IPS-18c (cell line): ENCODE measurements around the gene LRCOL1.
"Not testable (repeated sequence)": the region's sequence is repeated elsewhere in the genome, so short reads cannot be mapped to it uniquely, and the experiment has no call there.

Experiments used
- H3K4me3 ChIP-seq: 2 replicates; pipeline ENCODE4 v1.7.0; 2013; ENCODE audit warnings: low read depth, mild to moderate bottlenecking, low read length, moderate library complexity; ENCODE audit not compliant: insufficient read depth
- H3K9me3 ChIP-seq: one replicate; pipeline ENCODE4 v1.6.1; 2013; ENCODE audit warnings: mild to moderate bottlenecking, low read length, moderate library complexity; ENCODE audit not compliant: control insufficient read depth, insufficient read depth

LRCOL1 gene

GRCh38 chr12:132608231-132609171 lies 1.9 kb downstream of the LRCOL1 start:
- no peak overlapping the region for H3K4me3 ChIP-seq
- H3K9me3 ChIP-seq: peaks cover 3% of the 10 kb centered on the region

- Histone ChIP-seq H3K9me3 (peaks cover 3% of the 10 kb centered on the region), H3K4me3 (no peak overlapping the region)
Measured at GRCh38 chr12:132606927-132607326, 3.5 kb downstream of the LRCOL1 start.

DNA sequence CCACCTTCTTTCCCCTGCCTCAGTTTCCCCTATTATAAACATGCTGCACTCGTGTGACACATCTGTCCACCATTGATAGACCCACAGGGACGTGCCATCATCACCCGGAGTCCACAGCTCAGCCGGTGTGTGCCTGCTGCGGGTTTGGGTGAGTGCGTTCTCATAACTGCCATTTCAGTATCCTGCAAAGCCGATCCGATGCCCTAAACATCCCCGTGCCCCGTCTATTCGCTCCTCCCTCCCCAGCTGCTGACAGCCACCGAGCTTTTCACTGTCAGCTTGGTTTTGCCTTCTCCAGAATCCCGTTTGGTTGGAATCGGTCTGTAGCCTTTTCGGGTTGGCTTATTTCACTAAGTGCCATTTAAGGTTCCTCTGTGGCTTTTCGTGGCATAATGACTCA lies 3.9 kb downstream of the LRCOL1 start:
- Histone ChIP-seq H3K9me3 (peaks cover 3% of the 10 kb centered on the region), H3K4me3 (no peak overlapping the region)

- Histone ChIP-seq H3K4me3 (no peak overlapping the region), H3K9me3 (peaks cover 3% of the 10 kb centered on the region)
Measured at GRCh38 chr12:132605892-132606291, 4.5 kb downstream of the LRCOL1 start.

GRCh38 chr12:132604668-132605441 lies 5.5 kb downstream of the LRCOL1 start:
- Histone ChIP-seq H3K9me3 (peaks cover 3% of the 10 kb centered on the region), H3K4me3 (no peak overlapping the region)

GRCh38 chr12:132604151-132604618 lies 6.2 kb downstream of the LRCOL1 start:
- no peak overlapping the region for H3K4me3 ChIP-seq
- peaks cover 3% of the 10 kb centered on the region for H3K9me3 ChIP-seq

- Histone ChIP-seq H3K9me3 (peaks cover 3% of the 10 kb centered on the region), H3K4me3 (no peak overlapping the region)
Measured at GRCh38 chr12:132603240-132604150, 6.9 kb downstream of the LRCOL1 start.

GRCh38 chr12:132602572-132603239 lies 7.7 kb downstream of the LRCOL1 start:
- peaks cover 3% of the 10 kb centered on the region for H3K9me3 ChIP-seq
- H3K4me3 ChIP-seq: no peak overlapping the region

GRCh38 chr12:132601171-132601883 lies 9.1 kb downstream of the LRCOL1 start:
- Histone ChIP-seq H3K9me3 (no peaks in the 10 kb centered on the region), H3K4me3 (no peak overlapping the region)

- Histone ChIP-seq H3K9me3 (no peaks in the 10 kb centered on the region), H3K4me3 (no peak overlapping the region)
Measured at GRCh38 chr12:132600048-132601032, 10.0 kb downstream of the LRCOL1 start.

DNA sequence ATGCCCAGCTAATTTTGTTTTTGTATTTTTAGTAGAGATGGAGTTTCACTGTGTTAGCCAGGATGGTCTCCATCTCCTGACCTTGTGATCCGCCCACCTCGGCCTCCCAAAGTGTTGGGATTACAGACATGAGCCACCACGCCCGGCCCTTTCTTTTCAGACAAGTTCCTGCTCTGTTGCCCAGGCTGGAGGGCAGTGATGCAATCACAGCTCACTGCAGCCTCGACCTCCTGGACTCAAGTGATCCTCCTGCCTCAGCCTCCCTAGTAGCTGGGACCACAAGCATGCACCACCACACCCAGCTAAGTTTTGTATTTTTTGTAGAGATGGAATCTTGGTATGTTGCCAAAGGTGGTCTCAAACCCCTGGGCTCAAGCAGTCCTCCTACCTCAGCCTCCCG lies 10.9 kb downstream of the LRCOL1 start:
- not testable (repeated sequence) for H3K9me3 ChIP-seq, H3K4me3 ChIP-seq

DNA sequence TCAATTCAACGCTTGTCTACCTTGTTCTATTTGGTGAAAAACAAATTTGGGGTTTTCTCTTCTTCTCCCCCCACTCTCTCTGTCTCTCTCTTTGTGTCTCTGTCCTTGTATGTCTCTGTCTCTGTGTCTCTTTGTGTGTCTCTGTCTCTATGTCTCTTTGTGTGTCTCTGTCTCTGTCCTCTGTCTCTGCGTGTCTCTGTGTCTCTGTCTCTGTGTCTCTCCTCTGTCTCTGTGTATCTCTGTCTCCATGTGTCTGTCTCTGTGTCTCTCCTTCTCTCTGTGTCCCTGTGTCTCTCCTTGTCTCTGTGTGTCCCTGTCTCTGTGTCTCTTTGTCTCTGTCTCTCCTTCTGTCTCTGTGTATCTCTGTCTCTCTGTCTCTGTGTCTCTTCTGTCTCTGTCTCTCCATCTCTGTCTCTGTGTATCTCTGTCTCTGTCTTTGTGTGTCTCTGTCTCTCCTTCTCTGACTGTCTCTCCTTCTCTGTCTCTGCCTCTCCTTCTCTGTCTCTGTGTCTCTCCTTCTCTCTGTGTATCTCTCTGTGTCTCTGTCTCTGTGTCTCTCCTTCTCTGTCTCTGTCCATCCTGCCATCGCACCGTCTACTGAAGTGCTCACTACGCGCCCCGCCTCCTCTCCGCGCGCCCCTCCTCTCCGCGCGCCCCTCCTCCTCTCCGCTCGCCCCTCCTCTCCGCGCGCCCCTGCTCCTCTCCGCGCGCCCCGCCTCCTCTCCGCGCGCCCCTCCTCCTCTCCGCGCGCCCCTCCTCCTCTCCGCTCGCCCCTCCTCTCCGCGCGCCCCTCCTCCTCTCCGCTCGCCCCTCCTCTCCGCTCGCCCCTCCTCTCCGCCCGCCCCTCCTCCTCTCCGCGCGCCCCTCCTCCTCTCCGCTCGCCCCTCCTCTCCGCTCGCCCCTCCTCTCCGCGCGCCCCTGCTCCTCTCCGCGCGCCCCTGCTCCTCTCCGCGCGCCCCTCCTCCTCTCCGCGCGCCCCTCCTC lies 12.8 kb downstream of the LRCOL1 start:
- H3K4me3 ChIP-seq: no peak overlapping the region
- H3K9me3 ChIP-seq: no peaks in the 10 kb centered on the region

DNA sequence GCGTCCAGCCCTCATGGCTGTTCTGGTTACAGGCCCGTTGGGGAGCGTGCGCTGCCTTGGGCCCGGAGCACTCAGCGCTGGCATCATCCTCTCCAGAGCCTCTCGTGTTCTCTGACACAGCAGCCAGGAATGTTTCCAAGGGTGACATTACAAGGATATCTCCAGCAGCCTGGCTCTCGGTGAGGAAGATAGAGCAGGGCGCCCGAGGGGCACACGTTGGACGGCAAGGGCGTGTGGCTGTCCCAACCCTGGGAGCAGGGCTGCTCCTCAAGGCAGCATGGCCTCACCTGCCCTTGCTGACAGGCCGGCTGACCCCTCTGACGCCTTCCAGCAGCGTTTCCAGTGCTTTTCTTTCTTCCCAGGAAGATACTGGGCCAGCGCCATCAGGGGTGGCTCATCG lies 14.4 kb downstream of the LRCOL1 start:
- Histone ChIP-seq H3K4me3 (no peak overlapping the region), H3K9me3 (no peaks in the 10 kb centered on the region)

DNA sequence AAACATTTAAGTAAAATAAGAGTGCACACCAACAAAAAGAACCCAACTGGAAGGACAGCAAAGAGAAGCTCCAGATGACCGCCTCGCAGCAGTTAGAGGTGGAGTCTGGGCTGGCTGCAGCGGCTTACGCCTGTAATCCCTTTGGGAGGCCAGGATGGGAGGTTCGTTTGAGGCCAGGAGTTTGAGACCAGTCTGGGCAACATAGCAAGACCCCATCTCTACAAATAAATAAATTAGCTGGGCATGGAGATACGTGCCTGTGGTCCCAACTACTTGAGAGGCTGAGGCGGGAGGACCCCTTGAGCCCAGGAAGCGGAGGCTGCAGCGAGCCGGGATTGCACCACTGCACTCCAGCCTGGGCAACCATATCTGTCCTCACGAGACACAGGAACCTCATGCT lies 15.2 kb downstream of the LRCOL1 start:
- no peaks in the 10 kb centered on the region for H3K9me3 ChIP-seq
- H3K4me3 ChIP-seq: no peak overlapping the region
